NCI-H82 (cell line): Measurements from ENCODE around the gene RAB29.
"Not testable (repeated sequence)": the region's sequence is repeated elsewhere in the genome, so short reads cannot be mapped to it uniquely, and the experiment has no call there.

ENCODE experiments used
- DNase-seq: peaks from one replicate; lab custom pipeline; 2025; lab: John Stamatoyannopoulos, UW

RAB29 gene

DNA sequence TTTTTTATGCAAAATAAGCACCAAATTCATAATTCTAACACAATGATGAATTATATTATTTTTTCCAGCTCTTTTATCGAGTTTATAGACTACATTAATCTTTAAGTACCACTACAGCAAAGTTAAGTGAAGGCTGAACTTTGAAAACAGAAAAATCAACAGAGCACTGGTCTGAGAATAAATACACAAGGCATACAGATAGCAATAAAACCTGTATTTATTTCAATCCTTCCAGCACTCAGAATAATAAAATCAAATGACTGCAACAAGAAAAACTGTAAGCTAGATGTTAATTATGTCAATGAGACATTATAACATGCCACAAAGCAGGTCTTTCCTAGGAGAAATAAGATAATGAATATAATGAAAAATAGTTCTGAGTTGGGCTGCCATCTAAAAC, 49.8 kb downstream of the RAB29 start:
- DNase-seq = no peak

DNA sequence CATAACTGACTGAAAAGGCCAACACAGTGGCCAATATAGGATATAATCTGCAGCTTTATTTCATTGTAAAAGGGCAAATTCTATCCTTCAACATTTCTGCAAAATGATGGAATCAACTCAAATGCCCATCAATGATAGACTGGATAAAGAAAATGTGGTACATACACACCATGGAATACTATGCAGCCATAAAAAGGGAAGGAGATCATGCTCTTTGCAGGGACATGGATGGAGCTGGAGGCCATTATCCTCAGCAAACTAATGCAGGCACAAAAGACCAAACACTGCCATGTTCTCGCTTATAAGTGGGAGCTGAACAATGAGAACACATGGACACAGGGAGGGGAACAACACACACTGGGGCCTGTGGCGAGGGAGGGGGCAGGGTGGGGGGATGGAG, 54.5 kb downstream of the RAB29 start:
- not testable (repeated sequence) for DNase-seq

DNA sequence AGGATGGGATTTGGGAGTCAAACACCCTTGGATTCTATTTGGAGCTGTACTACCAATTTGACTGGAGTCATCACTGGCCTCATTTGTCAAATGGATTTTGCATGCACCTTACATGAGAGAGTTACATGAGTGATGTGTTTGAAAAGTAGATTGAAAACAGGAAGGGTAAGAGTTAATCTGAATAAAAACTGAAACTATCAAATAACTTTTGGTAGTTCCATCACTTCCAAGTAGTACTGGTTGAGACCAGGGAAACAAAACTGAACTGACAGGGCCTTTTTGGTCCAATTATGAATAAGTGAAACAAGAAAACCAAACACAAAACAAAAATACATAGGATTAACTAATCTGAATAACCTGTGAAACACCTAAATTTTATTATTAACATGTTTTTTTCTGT, 55.5 kb downstream of the RAB29 start:
- DNase-seq = no peak

DNA sequence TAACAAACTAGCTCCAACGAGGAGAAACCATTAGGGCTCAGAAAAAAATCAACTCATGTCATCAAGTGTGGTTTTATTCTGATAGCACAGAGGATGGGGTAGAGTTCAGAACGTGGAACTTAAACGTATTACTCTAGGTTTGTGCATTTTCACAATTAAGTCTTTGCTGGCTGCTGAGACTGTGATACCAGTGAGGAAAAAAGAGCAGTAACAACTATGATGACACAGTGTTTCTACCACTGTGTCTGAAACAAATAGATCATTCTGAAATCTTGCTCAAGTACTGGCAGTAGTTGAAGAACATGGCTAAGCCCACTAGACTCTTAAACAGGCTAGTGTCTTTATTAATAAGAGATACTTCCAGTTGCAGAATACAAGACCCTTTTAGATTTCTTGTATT, 56.3 kb downstream of the RAB29 start:
- DNase-seq = no peak
